Testis (tissue), 3 donors: ENCODE data around the gene MTHFR. TPM values are rescaled to one million over a fixed set of nuclear protein-coding genes. Genes with fewer than 3 reads are reported as not detected.

Experiments used
- DNase-seq: peaks from one replicate; pipeline ENCODE4 v3.0.0-alpha.2; 2019
- H3K27ac ChIP-seq, 2 donors: fragments of 200-600 bp; sonication (generic); one replicate each; pipeline ENCODE4 v1.5.1; 2019
- H3K27me3 ChIP-seq: fragments of 200-600 bp; sonication (generic); one replicate; pipeline ENCODE4 v1.5.1; 2019
- H3K36me3 ChIP-seq: fragments of 200-600 bp; sonication (generic); one replicate; pipeline ENCODE4 v1.5.1; 2017; ENCODE audit warnings: low read depth; ENCODE audit errors: missing control alignments
- H3K4me1 ChIP-seq: fragments of 200-600 bp; sonication (generic); one replicate; pipeline ENCODE4 v1.5.1; 2019
- H3K4me3 ChIP-seq, 2 donors: fragments of 200-600 bp; sonication (generic); one replicate each; pipeline ENCODE4 v1.5.1; 2017 to 2019
- H3K9me3 ChIP-seq: fragments of 200-600 bp; sonication (generic); one replicate; pipeline ENCODE4 v1.5.1; 2017
- POLR2A ChIP-seq: fragments of 450-650 bp; IDR thresholded peaks from one replicate; pipeline ENCODE4 v1.6.1; 2017; ENCODE audit warnings: antibody characterized with exemption, mild to moderate bottlenecking, moderate library complexity
- WGBS, 2 donors: methylation state at CpG; one replicate each; pipeline ENCODE4 v1.1.5; 2018; 5-methylcytosine and 5-hydroxymethylcytosine counted together
- intact Hi-C: fragments of 100-400 bp; cut with DNase I; formaldehyde crosslinking; loops from one replicate; pipeline ENCODE4 v1.15.1; 2023; ENCODE audit warnings: low total_unique reads
- polyA plus RNA-seq: library from polyadenylated mRNA; stranded (reverse); fragments of 350-450 nt; fragmentation: Illumina TruSeq; extraction: RNeasy Lipid Tissue Mini Kit (QIAGEN cat#74804); gene quantifications from one replicate; pipeline ENCODE4 v1.2.3, GENCODE V29; 2014; ENCODE audit warnings: low read depth, low replicate concordance; ENCODE audit not compliant: insufficient read depth
- total RNA-seq, 2 donors: library from RNA; depleted of rRNA; stranded (reverse); fragments of >200 nt; gene quantifications; one replicate each; pipeline ENCODE4 v1.2.3, GENCODE V29; 2016
- TF ChIP-seq, protein P1 (sequence below), 3 experiments: fragments of 450-650 bp in 2 of 3; fragments of 200-600 bp in 1 of 3; sonication (generic) in 1 of 3; IDR thresholded peaks; one replicate each; pipeline ENCODE4 v1.5.1; 2016 to 2019; ENCODE audit warnings: antibody characterized with exemption in 3 of 3, mild to moderate bottlenecking in 2 of 3, moderate library complexity in 1 of 3

Gene MTHFR
- total and polyA plus RNA-seq, 3 donors from 2014 or later: 30.4 to 78.3 (median 68.3) TPM

DNA sequence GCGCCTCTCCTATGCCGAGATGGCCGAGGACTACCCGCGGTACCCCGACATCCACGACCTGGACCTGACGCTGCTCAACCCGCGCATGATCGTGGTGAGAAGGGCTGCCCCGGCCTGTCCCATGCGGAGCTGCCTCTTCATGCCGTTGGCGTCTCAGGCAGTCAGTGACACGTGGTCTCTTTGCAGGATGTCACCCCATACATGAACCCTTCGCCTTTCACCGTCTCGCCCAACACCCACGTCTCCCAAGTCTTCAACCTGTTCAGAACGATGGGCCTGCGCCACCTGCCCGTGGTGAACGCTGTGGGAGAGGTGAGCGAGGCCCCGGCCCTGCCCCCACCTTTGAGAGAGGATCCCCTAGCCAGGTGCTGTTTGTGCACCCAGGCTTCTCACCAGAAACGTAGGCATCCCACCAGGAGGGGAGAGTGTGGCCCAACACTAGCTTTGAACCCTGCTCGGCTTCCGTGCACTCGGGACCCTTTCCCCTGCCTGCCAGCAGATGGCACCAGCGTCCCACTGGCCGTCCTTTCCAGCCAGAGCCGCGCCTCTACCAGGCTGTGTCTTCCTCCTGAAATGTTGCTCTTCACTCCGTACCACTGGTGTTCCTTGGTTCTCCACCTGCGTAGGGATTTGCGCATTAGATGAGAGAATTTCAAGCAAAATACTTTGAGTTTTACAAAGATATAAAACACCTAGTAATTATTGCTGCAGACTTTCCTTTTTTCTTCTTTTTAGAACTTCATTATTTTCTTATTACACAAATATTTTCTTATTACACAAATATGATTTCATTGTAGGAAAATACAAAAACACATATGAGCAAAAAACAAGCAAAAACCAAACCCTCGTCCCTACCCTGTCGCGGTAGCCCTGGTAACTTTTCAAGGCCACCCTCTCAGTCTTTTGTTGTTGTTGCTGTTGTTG, 32.8 kb upstream of the MTHFR start:
- 51 to 63% methylated on average over 23 to 40 of the region's 40 CpGs for WGBS, 2 donors
- H3K4me3 ChIP-seq: no peak overlapping the region

GRCh38 chr1:11837767-11838348, 32.1 kb upstream of the MTHFR start:
- TF ChIP-seq, protein P1, sequence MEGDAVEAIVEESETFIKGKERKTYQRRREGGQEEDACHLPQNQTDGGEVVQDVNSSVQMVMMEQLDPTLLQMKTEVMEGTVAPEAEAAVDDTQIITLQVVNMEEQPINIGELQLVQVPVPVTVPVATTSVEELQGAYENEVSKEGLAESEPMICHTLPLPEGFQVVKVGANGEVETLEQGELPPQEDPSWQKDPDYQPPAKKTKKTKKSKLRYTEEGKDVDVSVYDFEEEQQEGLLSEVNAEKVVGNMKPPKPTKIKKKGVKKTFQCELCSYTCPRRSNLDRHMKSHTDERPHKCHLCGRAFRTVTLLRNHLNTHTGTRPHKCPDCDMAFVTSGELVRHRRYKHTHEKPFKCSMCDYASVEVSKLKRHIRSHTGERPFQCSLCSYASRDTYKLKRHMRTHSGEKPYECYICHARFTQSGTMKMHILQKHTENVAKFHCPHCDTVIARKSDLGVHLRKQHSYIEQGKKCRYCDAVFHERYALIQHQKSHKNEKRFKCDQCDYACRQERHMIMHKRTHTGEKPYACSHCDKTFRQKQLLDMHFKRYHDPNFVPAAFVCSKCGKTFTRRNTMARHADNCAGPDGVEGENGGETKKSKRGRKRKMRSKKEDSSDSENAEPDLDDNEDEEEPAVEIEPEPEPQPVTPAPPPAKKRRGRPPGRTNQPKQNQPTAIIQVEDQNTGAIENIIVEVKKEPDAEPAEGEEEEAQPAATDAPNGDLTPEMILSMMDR (IDR thresholded peaks at IDR 0.05): no peak
- TF ChIP-seq POLR2A: no peak
- Histone ChIP-seq H3K27me3 (no peaks in the 10 kb centered on the region), H3K4me1 (no peaks in the 10 kb centered on the region), H3K27ac (no peak overlapping the region), H3K9me3 (no peaks in the 10 kb centered on the region), H3K4me3 (no peak overlapping the region), H3K36me3 (no peaks in the 10 kb centered on the region)
- intact Hi-C loops: no loop called here
- DNase-seq: no peak
- 63 to 76% methylated on average over 9 to 11 of the region's 11 CpGs for WGBS, 2 donors

More for the DNA sequence above, 32.8 kb upstream of the MTHFR start:
- TF ChIP-seq POLR2A: no peak
- TF ChIP-seq, protein P1 (IDR thresholded peaks at IDR 0.05): peak; percentile 81 to 95 (median 90)
- Histone ChIP-seq H3K27me3 (no peaks in the 10 kb centered on the region), H3K4me1 (no peaks in the 10 kb centered on the region), H3K36me3 (no peaks in the 10 kb centered on the region), H3K9me3 (no peaks in the 10 kb centered on the region), H3K27ac (no peak overlapping the region)
- peak; percentile 80 for DNase-seq
- intact Hi-C loops: no loop called here

DNA sequence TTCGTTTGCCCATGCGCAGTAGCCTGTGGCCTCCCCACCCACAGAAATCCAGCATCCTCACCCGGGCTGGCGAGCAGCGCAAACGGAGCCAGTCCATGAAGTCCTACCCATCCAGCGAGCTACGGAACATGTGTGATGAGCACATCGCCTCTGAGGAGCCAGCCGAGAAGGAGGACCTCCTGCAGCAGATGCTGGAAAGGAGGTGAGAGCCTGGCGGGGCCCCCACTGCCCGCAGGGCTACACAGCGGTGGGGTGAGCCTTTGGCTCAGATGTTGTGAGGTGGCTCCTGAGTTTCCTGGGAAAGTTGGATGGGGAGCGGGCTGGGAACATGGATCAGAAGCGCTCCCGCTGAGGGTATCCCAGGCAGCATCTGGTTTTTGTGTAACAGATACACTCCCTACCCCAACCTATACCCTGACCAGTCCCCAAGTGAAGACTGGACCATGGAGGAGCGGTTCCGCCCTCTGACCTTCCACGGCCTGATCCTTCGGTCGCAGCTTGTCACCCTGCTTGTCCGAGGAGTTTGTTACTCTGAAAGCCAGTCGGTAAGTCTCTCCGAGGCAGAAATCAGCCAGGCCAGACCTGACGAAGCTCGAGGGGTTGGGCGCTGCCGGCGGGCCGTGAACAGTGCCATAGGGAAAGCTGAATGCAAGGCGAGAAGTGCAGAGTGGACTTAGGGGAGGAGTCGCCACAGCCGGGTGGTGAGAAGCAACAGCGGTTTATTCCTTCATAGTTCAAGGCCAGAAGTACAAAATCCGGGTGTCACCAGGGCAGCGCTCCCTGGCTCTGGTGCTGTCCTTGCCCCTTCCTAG, 31.4 kb upstream of the MTHFR start:
- H3K36me3 ChIP-seq: no peaks in the 10 kb centered on the region
- WGBS, 2 donors: 78% methylated on average over 31 to 36 of the region's 36 CpGs
- H3K4me1 ChIP-seq: no peaks in the 10 kb centered on the region
- intact Hi-C loops: no loop called here
- H3K4me3 ChIP-seq: no peak overlapping the region
- no peaks in the 10 kb centered on the region for H3K27me3 ChIP-seq
- peak; percentile 20 for DNase-seq
- H3K9me3 ChIP-seq: no peaks in the 10 kb centered on the region
- TF ChIP-seq, protein P1 (IDR thresholded peaks at IDR 0.05): no peak
- no peak for TF ChIP-seq POLR2A
- H3K27ac ChIP-seq: no peak overlapping the region

- H3K27ac ChIP-seq: no peak overlapping the region
- H3K36me3 ChIP-seq: no peaks in the 10 kb centered on the region
- no peaks in the 10 kb centered on the region for H3K4me1 ChIP-seq
- intact Hi-C loops: no loop called here
- 93 to 94% methylated on average over 25 to 28 of the region's 28 CpGs for WGBS, 2 donors
- H3K4me3 ChIP-seq: no peak overlapping the region
- DNase-seq: no peak
- TF ChIP-seq, protein P1 (IDR thresholded peaks at IDR 0.05): no peak
- no peak for TF ChIP-seq POLR2A
- H3K27me3 ChIP-seq: no peaks in the 10 kb centered on the region
- H3K9me3 ChIP-seq: no peaks in the 10 kb centered on the region
Measured at GRCh38 chr1:11835441-11836225, 29.9 kb upstream of the MTHFR start.
